NCI-H2171 (cell line): ENCODE measurements around the gene GPR135.

Experiments used
- DNase-seq: peaks from one replicate; lab custom pipeline; 2025; lab: John Stamatoyannopoulos, UW

The GPR135 gene

GRCh38 chr14:59465316-59466135, at the start of gene GPR135:
Gene GPR135 (minus strand): TSS chr14:59465380. CDS start chr14:59465226, 154 bp downstream.
- peak; percentile 13 for DNase-seq

GRCh38 chr14:59511916-59512575, 46.9 kb upstream of the GPR135 start:
- DNase-seq: no peak

GRCh38 chr14:59510966-59511365, 45.8 kb upstream of the GPR135 start:
- DNase-seq: no peak

- no peak for DNase-seq
Observed at GRCh38 chr14:59510001-59510400, 44.8 kb upstream of the GPR135 start.

- no peak for DNase-seq
Observed at GRCh38 chr14:59509101-59509500, 43.9 kb upstream of the GPR135 start.

- DNase-seq: no peak
Observed at GRCh38 chr14:59507752-59508103, 42.5 kb upstream of the GPR135 start.

- DNase-seq: peak; percentile 50
Observed at GRCh38 chr14:59507063-59507751, 42.0 kb upstream of the GPR135 start.

GRCh38 chr14:59503256-59503655, 38.1 kb upstream of the GPR135 start:
- DNase-seq: no peak

GRCh38 chr14:59500732-59501131, 35.6 kb upstream of the GPR135 start:
- DNase-seq: no peak

GRCh38 chr14:59492384-59492783, 27.2 kb upstream of the GPR135 start:
- no peak for DNase-seq

GRCh38 chr14:59490756-59491155, 25.6 kb upstream of the GPR135 start:
- no peak for DNase-seq

GRCh38 chr14:59484639-59485175, 19.5 kb upstream of the GPR135 start:
- peak; percentile 51 for DNase-seq

- DNase-seq: peak; percentile 100
Observed at GRCh38 chr14:59483819-59484638, 18.8 kb upstream of the GPR135 start, which contains the start of the genes JKAMP and L3HYPDH. Gene JKAMP (plus strand): TSS chr14:59484517. CDS start chr14:59484590, 73 bp downstream. Gene L3HYPDH (minus strand): TSS chr14:59484408. CDS start chr14:59484316, 92 bp downstream.

- DNase-seq: no peak
Observed at GRCh38 chr14:59483363-59483762, 18.2 kb upstream of the GPR135 start.

GRCh38 chr14:59482541-59483331, 17.6 kb upstream of the GPR135 start:
- peak; percentile 9 for DNase-seq

- no peak for DNase-seq
Observed at GRCh38 chr14:59481871-59482540, 16.8 kb upstream of the GPR135 start.

- DNase-seq: no peak
Observed at GRCh38 chr14:59481407-59481806, 16.2 kb upstream of the GPR135 start.

GRCh38 chr14:59480166-59480565, 15.0 kb upstream of the GPR135 start:
- no peak for DNase-seq

- DNase-seq: no peak
Observed at GRCh38 chr14:59478540-59478939, 13.4 kb upstream of the GPR135 start.

GRCh38 chr14:59475709-59476108, 10.5 kb upstream of the GPR135 start:
- no peak for DNase-seq
